HG03521 (cell line): Measurements from ENCODE around the gene ARHGAP18.

Source experiments
- ATAC-seq: cut with Tn5 transposase; IDR thresholded peaks from one replicate; pipeline ENCODE4 v1.9.1; 2021; ENCODE audit warnings: mild to moderate bottlenecking, moderate library complexity; ENCODE audit not compliant: unreplicated experiment

ARHGAP18 gene, protein sequence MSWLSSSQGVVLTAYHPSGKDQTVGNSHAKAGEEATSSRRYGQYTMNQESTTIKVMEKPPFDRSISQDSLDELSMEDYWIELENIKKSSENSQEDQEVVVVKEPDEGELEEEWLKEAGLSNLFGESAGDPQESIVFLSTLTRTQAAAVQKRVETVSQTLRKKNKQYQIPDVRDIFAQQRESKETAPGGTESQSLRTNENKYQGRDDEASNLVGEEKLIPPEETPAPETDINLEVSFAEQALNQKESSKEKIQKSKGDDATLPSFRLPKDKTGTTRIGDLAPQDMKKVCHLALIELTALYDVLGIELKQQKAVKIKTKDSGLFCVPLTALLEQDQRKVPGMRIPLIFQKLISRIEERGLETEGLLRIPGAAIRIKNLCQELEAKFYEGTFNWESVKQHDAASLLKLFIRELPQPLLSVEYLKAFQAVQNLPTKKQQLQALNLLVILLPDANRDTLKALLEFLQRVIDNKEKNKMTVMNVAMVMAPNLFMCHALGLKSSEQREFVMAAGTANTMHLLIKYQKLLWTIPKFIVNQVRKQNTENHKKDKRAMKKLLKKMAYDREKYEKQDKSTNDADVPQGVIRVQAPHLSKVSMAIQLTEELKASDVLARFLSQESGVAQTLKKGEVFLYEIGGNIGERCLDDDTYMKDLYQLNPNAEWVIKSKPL

DNA sequence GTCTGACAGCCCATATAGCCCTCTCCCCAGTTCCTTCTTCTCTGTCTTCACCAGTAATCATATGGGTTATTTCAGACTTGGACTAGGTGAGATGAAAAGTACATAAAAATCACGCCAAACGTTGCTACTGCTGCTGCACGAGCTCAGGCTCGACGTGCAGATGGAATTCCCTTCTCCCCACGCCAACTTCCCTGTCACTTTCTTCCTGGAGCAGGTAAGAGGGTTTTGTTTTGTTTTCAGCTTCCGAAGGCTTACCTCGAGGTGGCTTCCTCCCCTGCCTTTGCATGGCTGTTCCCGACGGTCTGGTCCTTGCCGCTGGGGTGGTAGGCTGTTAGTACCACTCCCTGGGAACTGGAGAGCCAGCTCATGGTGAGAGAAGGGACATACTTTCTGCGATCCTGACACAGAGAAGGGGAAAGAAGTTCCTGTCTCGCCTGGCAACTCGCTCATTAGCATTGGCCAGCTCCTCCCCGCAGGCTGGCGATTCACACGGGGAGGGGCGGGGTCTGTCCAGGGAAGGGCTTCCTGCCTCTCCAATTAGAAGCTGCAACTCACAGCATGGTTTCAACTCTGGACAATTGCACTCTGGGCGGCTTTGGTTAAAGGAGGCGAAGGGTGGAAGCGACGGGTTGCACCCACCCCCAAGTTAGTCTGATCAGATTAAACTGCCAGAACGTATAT lies at the start of gene ARHGAP18:
ARHGAP18 (minus strand) TSS at position 409 of the 681 bp plus-strand sequence; CDS start at position 368, 41 bp downstream.
- ATAC-seq, result peak; percentile 96

DNA sequence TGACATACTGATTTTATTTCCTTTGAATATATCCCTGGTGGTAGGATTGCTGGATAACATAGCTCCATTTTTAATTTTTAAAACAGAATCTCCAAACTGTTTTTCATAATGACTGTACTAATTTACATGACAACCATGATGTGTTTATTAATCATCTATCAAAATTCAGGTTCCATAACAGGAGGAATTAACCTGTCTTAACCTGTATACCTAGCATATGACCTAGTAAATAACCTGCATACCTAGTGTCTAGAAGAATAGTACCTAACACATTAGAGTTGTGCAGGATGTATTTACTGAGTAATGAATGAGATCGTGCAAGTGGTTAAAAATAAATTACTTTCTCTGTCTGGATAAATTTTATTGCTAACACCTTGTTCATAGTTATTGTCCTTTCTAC lies 45.8 kb upstream of the ARHGAP18 start:
- no peak for ATAC-seq

DNA sequence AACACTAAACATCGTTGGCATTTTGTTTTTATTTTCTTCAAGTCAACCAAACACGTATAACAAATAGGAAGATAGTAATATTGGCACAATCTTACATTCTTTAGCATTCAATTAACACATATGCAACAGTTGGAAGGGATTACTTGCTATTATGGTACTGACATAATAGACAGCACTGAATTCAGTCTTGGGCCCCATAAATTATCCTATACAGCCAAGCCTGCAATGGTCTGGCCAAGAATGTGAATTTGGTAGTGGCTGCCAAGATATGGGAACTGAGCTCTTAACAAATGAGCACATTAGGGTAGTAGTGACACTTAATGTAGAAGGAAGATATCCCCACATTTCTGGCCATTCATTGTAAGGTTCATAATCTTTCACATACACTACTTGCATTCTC lies 44.8 kb upstream of the ARHGAP18 start:
- no peak for ATAC-seq

DNA sequence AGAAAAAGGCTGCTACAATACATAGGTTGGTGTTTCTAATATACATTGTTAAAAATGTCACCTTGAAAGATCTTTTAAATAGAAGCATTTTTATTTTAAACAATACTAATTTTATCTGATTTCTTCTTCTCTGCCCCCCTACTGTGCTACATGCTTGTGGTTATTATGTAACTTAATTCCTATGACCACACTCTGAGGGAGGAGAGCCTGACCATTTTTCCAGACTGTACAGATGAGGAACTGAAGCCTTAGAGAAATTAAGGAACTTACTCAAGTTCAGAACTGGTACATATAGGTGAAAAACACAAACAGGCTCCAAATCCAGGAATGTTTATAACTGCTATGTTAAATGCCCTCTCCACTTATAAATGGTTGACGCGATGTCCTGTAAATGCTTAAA lies 43.4 kb upstream of the ARHGAP18 start:
- no peak for ATAC-seq

DNA sequence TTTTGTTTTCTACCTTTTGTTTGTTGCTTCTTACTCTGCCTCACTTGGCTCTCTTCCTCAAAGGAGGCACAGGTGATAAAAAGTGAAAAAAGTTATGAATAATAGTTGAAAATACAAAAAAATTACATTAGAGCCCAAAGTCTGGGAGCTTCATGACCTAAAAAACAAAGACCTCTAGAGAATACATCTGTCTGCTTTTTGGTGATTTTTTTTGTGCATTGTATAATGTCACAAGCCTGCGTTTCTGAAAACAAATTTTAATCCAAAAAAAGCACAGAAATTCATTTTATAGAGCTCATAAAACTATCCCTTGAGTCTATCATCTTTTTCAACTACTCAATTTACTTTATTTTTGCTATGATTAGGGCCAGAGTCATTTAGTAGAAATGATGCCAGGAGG lies 41.4 kb upstream of the ARHGAP18 start:
- ATAC-seq, result no peak

DNA sequence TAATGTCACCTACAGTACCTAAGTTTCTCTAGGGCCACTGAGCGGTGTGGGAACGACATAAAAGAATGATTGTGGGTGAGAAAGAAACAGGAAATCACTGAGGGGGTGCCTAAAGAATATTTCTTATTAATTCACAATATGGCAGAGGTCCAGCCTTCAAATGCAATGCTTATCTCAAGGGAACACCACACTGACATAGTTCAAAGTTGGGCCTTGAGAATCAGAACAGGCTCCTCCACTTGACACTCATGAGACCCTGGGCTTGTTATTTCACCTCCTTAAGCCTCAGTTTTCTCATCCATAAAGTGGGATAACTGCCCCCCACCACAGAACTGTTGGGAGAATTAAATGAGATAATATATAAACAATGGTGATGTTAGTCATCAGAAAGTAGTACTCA lies 40.4 kb upstream of the ARHGAP18 start:
- no peak for ATAC-seq

DNA sequence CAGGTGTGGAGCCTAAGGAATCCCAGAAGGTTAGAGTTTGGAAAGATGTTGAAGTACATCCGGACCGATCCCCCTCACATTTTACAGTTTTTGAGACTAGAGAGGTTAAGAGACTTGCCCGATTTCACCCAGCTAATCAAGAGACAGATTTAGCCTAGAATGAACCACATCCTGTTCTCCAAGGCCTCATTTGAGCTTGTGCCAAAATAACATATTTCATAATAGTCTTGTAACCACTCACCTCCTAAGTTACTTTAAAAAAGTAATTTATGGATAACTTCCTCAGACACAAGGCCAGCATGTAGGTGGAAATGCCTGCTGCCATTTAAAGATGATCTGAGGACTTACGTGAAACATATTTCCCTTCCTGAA lies 39.8 kb upstream of the ARHGAP18 start:
- ATAC-seq, result peak; percentile 38

DNA sequence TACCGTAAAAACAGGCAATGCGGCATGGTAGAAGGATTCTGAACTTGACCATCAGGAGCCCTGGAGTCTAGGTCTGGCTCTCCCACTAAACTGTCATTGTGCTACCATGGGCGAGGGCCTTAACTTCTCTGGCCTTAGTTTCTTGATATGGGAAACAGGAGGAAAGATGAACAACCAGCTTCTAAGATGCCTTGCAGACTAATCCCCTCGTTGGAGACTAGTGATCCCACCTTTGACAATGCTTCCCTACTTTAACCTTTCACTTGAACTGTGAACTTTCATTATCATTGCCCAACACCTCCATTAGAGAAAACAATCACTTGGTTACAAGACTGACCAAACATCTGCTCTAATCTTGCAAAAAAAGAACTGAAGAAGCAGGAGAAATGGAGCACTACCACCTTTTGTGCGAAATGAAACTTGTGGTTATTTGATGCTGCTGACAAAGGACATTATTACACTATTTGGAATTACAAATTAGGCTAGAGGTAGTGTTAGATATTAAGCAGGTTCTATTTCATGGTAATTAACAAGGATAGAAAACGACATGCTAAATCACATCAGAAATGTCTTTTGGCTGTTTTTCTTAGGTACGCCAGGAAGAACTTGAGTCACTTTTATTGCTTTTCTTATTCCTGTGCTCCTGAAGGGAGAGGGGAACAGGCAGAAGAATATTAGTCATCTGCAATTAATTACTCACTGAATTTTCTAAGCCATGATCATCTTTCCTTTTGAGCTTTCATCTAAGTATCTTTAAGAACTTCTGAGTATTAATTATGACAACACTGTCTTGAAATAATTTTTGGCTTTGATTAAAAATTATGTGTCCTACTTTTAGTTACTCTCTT lies 39.1 kb upstream of the ARHGAP18 start:
- no peak for ATAC-seq

DNA sequence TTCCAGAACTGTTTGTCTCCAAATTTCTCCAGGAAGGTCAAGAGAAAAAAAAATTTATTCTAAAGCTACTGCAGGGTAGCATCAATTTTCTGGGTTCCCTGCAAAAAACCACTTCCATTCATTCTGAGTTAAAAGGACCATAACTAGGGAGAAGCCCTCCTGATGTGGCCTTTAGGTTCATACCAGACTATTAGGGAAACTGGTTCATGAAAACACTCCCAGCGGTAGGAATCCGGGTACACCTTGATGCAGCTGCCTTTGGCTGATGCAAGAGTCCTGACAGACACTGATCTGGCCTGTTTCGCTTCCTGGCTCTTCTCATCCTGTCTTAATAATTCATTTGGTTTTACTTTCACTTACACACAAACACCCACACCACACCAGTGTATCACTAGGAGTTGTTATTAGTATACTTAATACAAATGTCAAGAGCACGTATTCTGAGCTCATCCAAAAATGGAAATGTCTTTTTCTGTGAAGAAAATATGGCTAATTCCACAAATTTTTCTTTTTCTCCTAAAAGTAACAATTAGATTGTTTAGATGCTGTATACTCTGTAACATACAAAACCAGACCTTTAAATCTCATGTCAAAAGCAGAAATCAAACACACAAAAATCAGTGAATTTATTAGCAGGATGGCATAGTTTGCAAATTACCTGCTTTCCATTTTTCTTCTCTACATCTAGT lies 38.4 kb upstream of the ARHGAP18 start:
- peak; percentile 89 for ATAC-seq

DNA sequence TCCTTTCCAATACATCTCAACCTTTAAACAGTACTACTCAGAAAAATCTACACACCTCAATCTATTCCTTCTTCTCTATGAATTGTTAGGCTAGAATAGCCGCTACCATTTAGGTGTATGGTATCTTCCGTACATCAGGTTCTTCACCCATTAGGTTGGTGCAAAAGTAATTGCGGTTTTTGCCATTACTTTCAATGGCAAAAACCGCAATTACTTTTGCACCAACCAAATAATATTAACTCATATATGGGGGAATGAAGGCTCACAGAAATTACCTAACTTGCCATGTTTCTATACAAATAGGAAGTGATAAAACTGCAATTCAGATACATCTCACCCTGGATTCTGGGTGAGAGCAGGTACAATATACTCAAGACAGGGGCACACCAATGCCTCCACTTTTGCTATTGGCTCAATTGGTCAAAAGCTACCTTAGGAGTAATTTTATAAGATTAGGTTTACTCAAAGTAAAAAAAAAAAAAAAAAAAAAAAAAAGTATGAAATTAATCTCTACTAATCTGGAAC lies 37.7 kb upstream of the ARHGAP18 start:
- ATAC-seq, result no peak

DNA sequence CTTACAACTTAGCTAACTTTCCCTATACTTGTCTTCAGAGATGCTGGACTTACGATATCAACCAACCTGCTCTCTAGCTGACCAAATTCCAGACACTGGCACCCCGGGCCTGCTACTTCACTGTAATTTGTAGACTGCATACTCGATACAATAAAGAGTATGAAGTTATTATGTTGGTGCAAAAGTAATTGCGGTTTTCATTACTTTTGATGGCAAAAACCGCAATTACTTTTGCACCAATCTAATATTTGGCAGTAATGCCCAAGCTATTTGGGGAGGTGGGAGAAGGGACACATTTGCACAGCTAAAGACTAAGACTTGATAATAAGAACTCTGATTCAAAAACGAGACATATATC lies 34.9 kb upstream of the ARHGAP18 start:
- no peak for ATAC-seq

DNA sequence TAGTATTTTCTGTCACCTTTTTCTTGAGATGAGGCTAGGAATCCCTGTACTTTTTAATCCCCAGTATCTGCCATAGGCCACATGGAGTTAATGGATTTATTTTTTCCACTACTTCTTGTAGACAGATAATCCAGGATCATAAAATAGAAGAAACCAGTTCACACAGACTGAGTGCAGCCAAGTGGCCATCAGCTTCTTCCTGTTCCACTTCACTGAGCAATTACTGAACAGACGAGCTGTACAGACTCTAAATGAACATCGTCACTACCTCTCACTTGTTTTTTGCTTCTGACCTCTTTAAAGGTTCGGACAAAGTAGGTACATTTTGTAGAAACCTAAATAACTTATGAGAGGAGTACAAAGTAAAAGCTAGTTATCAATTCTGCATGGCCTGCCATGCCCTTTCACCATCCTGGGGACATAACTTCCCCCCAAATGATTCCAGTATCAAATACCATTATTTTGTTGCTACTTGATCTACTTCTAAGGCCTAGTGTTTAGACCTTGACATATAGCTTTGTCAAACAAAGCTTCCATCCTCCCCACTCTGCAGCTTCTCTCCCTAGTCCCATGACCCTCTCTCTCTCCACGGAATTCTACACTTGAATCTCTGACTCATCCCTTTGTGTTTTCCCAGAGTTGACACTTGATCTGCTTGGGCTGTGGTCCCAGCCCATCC lies 34.4 kb upstream of the ARHGAP18 start:
- no peak for ATAC-seq

DNA sequence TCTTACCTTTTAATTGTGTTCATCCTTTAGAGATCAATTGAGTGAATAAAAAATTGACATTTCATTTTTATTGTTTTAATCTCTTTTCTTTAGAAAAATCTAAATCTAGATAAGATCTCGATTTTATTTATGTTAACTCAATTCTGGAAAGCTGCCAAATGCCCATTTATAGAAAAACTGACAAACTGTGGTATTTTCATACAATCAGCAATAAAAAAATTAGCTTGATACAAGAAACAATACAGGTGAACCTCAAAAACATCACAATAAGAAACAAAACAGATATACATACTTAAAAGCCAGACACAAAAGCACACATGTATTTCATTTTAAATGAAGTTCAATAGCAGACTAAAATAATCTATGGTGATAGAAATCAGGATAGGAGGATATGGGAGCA lies 30.0 kb upstream of the ARHGAP18 start:
- no peak for ATAC-seq

DNA sequence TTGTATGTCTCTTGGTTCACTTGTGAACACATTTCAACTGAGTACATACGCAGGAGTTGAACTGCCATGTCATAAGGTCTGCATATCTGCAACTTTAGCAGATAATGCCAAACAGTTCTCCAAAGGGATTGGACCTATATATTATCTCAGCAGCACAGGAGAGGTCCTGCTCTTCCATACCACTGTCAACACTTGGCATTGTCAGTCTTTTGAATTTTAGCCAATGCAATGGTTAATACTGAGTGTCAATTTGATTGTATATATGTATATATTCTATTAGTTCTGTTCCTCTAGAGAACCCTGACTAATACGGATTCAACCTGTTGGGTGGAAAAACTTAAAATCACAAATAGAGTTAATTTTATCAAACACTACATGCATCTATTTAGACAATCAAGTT lies 26.1 kb upstream of the ARHGAP18 start:
- no peak for ATAC-seq

DNA sequence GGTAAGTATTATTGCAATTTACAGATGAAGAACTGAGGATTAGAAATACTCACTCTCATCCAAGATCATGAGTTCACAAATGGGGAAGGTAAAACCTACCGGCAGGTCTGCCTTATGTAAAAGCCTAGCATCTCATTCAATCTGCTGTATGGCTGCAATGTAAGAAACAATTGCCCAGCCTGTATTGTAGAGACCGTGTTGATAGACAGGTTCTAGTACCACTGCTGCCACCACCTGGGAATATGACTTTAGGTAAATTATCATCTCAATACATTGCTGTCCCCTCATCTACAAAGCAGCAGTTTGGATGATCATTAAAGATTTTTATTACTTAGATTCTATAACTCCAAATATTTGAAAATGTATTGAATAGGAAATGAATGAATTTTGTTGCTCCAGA lies 23.3 kb upstream of the ARHGAP18 start:
- no peak for ATAC-seq

DNA sequence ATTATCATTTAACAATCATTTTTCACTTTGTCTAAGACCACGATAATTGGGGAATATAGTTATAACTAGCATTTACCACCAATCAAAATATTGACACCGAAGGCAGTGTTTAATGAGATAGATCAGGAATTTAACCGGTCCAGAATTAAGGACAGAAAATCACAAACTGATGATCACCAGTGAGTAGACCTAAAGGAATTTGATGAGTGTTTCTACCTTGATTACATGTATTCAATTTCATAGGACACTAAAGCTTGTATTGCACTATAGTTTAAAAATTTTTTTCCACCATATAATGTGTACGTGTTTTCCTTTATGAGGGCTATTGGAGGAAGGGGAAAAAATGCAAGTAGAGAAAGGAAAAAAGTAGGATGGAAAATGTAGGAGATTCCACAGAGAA lies 22.6 kb upstream of the ARHGAP18 start:
- no peak for ATAC-seq

DNA sequence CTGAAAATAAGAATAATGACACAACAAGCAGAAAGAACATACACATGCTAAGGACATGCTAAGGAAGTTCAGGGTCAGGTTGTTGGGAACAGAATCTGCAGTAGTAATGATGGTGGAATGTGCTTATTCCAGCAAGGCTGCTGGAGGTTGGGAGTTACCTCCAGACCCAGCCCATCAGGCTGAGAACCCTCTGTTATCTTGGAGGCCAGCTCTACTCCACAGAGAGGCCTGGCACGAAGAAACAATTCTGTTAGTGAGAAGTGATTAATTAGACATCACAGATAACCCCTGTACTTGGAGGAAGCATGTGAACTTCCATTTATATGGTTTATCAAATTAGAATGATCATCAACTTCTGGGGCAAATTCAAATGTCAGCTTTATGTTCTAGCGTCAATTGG lies 22.1 kb upstream of the ARHGAP18 start:
- ATAC-seq, result no peak

DNA sequence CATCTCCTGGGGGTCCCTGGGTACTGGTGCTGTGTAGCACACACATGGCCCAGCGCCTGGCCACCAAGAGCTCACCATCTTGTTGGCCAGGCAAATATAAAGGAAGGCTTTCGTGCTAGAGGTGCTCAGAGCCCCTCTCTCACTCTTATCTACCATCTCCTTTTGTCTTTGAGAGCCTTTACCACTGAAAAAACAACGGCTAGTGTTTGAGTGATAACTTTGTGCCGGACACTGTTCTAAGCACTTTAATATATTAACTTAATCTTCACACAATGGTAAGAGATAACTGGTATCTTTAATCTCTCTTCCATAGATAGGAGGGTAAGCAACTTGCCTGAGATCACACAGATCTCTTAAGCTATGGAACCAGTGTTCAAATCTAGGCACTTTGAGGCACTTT lies 21.5 kb upstream of the ARHGAP18 start:
- no peak for ATAC-seq

DNA sequence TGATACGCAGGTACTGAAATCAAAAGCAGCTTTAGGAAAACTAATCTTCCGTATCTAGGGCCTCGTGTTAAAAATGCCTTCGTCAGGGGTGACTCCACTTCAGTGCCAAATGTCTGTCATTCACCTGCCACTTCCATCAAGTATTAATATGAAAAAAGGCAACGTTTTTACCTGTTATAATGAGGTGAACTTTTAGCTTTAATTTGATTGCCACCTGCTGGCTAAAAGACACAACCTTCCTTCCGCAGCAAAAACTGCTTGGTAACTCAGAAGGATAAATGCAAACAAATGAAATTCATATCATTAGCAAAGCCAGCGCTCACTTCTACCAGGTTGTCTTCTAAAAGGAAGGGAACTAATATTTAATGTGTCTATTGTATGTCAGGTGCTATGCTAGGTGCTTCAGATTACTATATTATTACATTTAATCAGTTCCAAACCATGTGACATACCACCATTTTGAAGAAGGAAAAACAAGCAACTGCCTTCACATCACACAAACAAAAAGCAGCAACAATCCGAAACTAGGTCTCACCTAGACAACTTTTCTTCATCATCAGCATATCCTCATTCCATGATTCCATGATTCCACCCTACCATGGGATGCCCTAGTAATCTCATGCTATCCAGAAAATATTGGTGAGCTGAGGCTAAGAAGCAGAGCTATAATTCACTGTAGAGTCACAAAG lies 20.6 kb upstream of the ARHGAP18 start:
- ATAC-seq, result no peak
